Left forelimb (tissue), 1 donor: ENCODE measurements around the gene LRRC74A.

Source experiments
- DNase-seq: peaks from one replicate; pipeline ENCODE4 v3.0.0-alpha.2; 2018; ENCODE audit warnings: low spot score

Gene LRRC74A

GRCh38 chr14:76810525-76810924 is 15.7 kb upstream of the LRRC74A start:
- no peak for DNase-seq

- no peak for DNase-seq
Measured at GRCh38 chr14:76810953-76811400, 15.2 kb upstream of the LRRC74A start.

- no peak for DNase-seq
Measured at GRCh38 chr14:76811561-76811960, 14.6 kb upstream of the LRRC74A start.

GRCh38 chr14:76812093-76812421 is 14.2 kb upstream of the LRRC74A start:
- no peak for DNase-seq

GRCh38 chr14:76812422-76813383 is 13.5 kb upstream of the LRRC74A start, which contains the start of gene ANGEL1:
Gene ANGEL1 (minus strand): TSS chr14:76812882. CDS start chr14:76812827, 55 bp downstream.
- peak; percentile 96 for DNase-seq

GRCh38 chr14:76814726-76815645 is 11.2 kb upstream of the LRRC74A start:
- DNase-seq: no peak

GRCh38 chr14:76820700-76821099 is 5.5 kb upstream of the LRRC74A start:
- no peak for DNase-seq

GRCh38 chr14:76827696-76828296 is 1.6 kb downstream of the LRRC74A start:
- no peak for DNase-seq

- no peak for DNase-seq
Measured at GRCh38 chr14:76828339-76829012, 2.3 kb downstream of the LRRC74A start.

- DNase-seq: no peak
Measured at GRCh38 chr14:76829013-76829365, 2.8 kb downstream of the LRRC74A start.

- DNase-seq: peak; percentile 74
Measured at GRCh38 chr14:76829650-76830421, 3.6 kb downstream of the LRRC74A start.

GRCh38 chr14:76830556-76830955 is 4.3 kb downstream of the LRRC74A start:
- no peak for DNase-seq

- no peak for DNase-seq
Measured at GRCh38 chr14:76832503-76832988, 6.3 kb downstream of the LRRC74A start.

- no peak for DNase-seq
Measured at GRCh38 chr14:76833011-76833410, 6.8 kb downstream of the LRRC74A start.

- no peak for DNase-seq
Measured at GRCh38 chr14:76834241-76834661, 8.0 kb downstream of the LRRC74A start.

- no peak for DNase-seq
Measured at GRCh38 chr14:76836029-76836630, 9.9 kb downstream of the LRRC74A start.

GRCh38 chr14:76837524-76837923 is 11.3 kb downstream of the LRRC74A start:
- no peak for DNase-seq

GRCh38 chr14:76842414-76842813 is 16.2 kb downstream of the LRRC74A start:
- no peak for DNase-seq

- no peak for DNase-seq
Measured at GRCh38 chr14:76844223-76844622, 18.0 kb downstream of the LRRC74A start.

GRCh38 chr14:76846331-76847047 is 20.3 kb downstream of the LRRC74A start:
- no peak for DNase-seq
